ENCODE measurements around the gene HAL.

DNA sequence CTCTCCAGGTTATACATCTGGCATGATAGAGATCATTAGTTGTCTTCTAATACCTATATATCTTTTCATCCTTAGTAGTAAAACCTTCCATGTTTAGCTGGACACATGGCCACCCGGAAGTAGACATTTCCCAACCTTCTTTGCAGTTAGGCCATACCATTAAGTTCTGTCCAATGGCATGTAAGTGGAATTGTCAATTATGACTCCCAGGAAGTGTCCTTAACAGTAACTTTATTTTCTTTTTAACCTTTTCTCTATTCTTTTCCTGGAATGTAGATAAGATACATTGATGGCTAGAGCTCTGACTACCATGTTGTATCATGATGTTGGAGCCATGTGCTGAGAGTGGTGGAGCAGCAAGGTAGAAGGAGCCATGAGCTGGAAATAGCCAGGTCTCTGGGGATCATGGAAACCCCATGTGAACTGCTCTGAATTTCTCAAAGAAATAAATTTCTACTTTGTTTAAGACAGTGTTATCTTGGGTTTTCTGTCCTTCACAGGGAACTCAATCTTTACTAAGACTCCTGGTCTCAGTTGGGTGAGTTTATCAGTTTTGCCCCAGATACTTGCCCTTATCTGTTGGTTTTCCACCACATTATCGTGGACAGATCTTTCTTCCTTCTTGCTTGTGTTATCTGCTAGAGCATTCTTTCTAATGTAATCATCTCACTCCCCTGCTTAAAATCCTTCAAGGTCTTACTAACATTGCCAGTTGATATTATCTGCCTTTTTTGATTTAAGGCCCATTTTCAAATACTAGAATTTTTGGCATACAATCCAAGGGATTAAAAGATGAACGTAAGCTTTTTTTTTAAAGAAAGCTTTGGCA lies 44.4 kb upstream of the HAL start:
- TF ChIP-seq, protein P1, sequence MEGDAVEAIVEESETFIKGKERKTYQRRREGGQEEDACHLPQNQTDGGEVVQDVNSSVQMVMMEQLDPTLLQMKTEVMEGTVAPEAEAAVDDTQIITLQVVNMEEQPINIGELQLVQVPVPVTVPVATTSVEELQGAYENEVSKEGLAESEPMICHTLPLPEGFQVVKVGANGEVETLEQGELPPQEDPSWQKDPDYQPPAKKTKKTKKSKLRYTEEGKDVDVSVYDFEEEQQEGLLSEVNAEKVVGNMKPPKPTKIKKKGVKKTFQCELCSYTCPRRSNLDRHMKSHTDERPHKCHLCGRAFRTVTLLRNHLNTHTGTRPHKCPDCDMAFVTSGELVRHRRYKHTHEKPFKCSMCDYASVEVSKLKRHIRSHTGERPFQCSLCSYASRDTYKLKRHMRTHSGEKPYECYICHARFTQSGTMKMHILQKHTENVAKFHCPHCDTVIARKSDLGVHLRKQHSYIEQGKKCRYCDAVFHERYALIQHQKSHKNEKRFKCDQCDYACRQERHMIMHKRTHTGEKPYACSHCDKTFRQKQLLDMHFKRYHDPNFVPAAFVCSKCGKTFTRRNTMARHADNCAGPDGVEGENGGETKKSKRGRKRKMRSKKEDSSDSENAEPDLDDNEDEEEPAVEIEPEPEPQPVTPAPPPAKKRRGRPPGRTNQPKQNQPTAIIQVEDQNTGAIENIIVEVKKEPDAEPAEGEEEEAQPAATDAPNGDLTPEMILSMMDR (IDR thresholded peaks at IDR 0.05 in 2 of 3, conservative IDR thresholded peaks at IDR 0.05 in 1 of 3; ENCODE audit: borderline replicate concordance in 1 of 3, insufficient read depth in 1 of 3, low read depth in 2 of 3, low read length in 2 of 3) = no peak
- no peak for TF ChIP-seq EZH2 (IDR thresholded peaks at IDR 0.05)
